ENCODE results near the gene WHAMM.

GRCh38 chr15:82843566-82843965 lies 34.1 kb downstream of the WHAMM start:
- TF ChIP-seq GATA2 (IDR thresholded peaks at IDR 0.05; ENCODE audit: low read depth, low read length) (no peak), GATA3 (IDR thresholded peaks at IDR 0.05; ENCODE audit: low read depth, low read length) (no peak)
